ENCODE measurements around the gene YKT6. TPM values are rescaled to one million over a fixed set of nuclear protein-coding genes. Genes with fewer than 3 reads are reported as not detected.
A peak's percentile ranks its signal among the peaks of the same experiment; 100 is the strongest.

The YKT6 gene
- total RNA-seq, 1 experiment from 2014 or later, result 71.2 TPM

DNA sequence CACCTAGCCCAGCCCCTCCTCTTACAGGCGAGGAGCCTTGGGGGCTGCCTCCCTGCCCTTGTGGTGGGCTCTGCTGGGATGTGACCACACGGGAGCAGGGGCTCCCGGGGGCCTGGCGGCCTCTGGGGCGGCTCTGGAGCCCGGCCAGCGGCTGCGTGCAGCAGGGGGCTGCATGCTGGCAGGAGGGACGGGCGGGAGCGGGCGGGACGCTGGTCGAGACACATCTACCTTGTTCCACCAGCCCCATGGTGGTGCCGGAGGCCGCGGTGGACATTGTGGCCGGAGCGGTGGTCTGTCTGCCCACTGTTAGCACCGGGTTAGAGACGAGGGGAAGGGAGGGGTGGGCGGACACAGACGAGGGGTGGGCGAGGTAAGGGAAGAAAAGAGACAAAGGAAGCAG is 38.6 kb downstream of the YKT6 start:
- in situ Hi-C loops (cut with HindIII; ENCODE audit: low pct_unique_long_range_greater_than_20kb, low sequenced_read_pairs), result no loop called here
- DNase-seq (ENCODE audit: low read depth), result no peak

DNA sequence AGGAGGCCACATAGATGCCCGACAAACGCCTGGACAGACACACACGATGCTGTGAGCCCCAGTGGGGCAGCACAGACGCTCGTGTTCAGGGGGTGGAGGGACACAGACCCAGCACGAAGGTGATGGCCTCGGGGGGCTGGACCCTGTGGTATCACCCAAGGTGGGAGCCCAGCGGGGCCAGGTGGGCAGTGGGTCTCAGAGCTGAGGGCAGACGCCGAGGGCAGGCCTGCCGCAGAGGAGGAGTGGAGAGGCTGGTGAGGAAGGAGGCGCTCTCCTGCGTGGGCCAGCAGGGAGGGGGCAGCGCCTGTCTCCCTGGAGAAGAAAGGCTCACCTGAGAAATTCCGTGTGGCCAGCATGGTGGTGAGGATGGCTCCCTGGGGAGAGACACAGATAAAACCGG is 39.6 kb downstream of the YKT6 start:
- in situ Hi-C loops (cut with HindIII; ENCODE audit: low pct_unique_long_range_greater_than_20kb, low sequenced_read_pairs), result no loop called here
- no peak for DNase-seq (ENCODE audit: low read depth)

DNA sequence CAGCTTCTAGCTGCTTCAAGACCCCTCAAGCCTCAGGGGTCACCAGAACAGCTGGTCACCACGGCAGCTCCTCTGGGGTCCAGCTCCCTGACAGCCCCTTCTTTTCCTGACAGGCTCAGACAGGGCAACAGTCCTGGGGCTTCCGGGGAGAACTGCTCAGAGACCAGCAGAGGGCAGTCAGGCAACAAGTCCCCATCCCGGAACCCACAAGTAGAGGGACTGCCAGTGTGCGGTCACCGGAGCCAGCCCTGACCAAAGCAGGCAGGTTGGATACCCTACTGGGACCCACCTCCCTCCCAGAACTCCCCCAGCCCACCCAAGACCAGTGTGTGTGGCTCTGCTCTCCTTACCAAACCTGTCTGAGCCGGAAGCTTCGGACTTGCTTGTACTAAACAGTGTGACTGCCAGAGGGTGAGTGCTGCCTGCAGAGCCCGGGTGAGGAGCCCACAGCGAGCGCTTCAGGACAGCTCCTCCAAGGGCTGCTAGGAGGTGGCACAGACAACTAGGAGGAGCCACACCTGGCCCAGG is 40.3 kb downstream of the YKT6 start:
- in situ Hi-C loops (cut with HindIII; ENCODE audit: low pct_unique_long_range_greater_than_20kb, low sequenced_read_pairs), result no loop called here
- DNase-seq (ENCODE audit: low read depth), result peak; percentile 67

DNA sequence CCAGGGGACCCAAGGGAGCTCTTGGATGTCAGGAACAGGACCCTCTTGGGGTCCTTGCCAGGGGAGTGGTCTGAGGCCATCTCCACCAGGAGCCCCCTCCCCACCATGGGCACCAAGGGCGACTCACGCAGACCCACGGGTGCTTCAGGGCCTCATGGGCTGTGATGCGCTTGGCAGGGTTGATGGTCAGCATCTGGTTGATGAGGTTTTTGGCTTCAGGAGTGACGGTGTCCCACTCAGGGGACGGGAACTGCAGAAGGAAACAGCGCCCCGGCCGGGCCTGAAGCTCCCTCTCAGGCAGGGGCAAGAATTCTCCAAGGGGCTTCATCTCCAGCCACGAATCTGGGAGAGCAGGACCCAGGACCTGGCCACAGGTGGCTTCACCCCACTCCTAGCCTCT is 41.3 kb downstream of the YKT6 start:
- in situ Hi-C loops (cut with HindIII; ENCODE audit: low pct_unique_long_range_greater_than_20kb, low sequenced_read_pairs), result no loop called here
- no peak for DNase-seq (ENCODE audit: low read depth)

DNA sequence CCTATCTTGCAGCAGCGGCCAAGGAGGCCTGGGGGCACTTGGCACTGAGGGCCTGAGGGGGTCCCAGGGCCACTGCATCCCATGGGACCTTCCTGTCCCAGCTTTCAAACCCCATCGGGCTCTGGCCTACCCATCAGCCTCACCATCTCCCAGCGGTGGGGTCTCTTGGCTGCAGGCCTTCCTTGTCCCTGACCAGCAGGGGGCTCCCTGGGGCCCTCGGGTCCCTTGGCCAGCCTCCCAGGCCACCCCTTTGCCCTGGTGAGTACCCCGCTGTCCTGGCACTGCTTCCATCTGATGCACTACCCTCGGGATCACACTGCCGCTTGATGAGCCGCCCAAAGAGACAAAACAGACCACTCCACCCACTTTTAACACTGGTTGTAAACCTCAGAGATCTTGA is 43.5 kb downstream of the YKT6 start:
- in situ Hi-C loops (cut with HindIII; ENCODE audit: low pct_unique_long_range_greater_than_20kb, low sequenced_read_pairs), result no loop called here
- DNase-seq (ENCODE audit: low read depth), result no peak

DNA sequence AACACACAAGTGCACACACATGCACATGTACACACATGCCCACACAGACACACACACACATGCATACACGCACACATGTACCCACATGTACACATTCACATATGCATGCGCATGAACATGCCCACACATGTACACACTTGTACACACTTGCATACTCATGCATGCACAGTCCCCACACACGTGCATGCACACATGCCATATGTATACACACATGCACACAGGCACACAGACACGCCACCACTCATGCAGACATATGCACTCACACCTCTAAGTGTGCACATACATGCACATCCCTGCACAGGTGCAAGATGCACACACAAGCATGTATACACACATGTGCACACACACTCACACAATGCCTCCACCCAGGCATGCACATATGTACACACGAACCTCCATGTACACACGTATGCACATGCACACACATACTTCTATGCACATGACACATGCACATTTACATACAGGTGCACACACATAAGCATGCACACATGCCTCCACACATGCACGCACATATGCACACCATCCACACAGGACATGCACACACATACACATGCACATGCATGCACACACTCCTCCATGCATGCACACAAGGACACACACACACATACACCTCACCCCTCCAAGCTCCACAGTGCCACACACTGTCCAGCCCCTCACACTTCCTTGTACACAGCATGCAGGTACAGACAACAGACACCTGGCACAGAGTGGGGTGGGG is 45.8 kb downstream of the YKT6 start:
- in situ Hi-C loops (cut with HindIII; ENCODE audit: low pct_unique_long_range_greater_than_20kb, low sequenced_read_pairs), result no loop called here
- DNase-seq (ENCODE audit: low read depth), result no peak

DNA sequence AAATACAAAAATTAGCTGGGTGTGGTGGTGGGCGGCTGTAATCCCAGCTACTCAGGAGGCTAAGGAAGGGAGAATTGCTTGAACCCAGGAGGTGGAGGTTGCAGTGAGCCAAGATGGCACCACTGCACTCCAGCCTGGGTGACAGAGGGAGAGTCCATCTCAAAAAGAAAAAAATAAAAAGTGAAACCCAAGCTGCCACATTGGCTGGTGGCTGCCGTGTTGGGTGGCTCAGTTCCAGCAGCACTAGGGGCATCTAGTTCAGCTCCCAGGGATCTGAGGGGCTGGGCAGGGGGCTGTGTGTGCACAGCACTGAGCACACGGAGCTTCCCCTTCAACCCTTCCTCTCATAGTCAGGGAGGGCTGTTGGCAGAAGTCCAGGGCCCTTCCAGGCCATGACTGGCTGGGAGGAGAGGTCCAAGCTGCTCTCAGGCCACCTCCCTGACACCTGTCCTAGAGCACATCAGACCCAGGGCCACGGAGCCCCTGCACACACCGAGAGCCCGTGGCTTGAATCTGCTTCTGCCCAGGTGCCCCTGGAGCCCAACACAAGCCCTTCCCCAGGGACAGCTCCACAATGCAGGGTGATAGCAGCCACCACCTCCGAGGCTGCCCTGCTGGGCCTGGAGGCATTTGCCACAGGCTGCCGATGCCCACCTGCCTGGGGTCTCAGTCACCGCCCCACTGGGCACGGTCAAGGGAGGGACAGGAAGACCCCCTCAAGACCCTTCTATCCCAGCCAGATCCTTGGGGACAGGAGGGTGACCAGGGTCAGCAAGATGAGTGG is 47.3 kb downstream of the YKT6 start:
- DNase-seq (ENCODE audit: low read depth), result no peak
- in situ Hi-C loops (cut with HindIII; ENCODE audit: low pct_unique_long_range_greater_than_20kb, low sequenced_read_pairs), result no loop called here

DNA sequence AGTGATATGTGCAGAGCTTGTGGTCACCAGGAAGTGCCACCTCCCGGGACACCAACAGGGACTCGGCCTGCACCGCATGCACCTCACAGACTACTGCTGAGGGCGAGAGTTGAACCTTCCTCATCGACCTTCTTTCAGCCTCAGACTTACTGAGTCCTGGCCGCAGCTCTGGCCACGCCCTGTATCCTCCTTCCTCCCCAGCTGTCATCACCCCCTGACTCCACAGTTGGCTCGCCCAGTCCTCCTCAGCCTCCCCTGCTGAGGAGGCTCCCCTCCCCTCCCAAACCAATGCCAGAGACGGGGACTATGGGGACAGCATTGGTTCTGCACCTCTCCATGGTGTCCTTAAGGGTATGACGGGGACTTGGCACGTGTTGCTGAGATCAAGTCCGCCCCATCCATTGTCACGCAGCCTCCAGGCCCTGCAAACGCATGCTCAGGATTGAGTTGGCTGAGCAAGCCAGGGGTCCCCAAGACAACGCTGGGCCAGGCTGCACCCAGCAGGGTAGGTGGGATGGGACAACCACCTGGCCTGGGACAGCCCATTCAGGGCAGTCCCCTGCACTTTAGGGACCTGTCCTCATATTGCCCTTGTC is 49.0 kb downstream of the YKT6 start:
- DNase-seq (ENCODE audit: low read depth), result no peak
- in situ Hi-C loops (cut with HindIII; ENCODE audit: low pct_unique_long_range_greater_than_20kb, low sequenced_read_pairs), result no loop called here

DNA sequence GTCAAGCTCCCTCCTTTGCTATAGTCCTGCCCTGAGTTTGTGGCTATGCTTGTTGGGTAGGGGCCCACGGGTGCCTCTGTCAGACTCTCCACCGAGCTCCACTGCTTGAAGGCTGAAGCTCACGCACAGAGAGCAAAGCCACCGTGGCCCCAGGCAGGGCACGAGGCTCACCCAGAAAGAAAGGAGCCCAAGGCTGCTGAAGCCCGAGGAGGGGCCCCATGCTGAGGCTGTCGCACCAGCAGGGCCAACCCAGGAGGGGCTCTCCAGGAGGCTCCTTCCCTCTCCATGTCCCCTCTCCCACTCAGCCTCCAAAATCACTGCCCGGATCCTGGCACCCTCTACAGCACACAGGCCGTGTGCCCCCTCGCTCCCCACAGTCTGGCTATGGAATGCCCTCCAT is 50.5 kb downstream of the YKT6 start:
- in situ Hi-C loops (cut with HindIII; ENCODE audit: low pct_unique_long_range_greater_than_20kb, low sequenced_read_pairs), result no loop called here
- no peak for DNase-seq (ENCODE audit: low read depth)

DNA sequence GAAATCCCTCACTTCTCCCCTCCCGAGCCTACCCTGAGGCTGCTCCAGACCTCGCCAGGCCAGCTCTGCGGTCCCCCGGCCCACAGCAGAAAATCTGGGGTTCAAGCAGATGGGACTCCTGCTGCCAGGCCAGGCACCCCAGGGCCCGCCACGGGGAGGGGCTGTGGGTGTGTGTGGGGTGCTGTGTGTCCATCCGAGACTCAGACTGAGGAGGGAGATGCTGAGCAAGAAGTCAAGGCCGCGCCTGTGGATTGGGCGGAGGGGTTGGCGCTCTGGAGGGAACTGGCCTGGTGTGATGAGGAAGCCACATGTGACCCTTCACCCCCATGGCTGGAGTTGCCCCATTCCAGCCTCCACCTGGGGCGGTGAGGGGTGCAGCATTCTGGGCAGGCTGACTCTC is 51.1 kb downstream of the YKT6 start:
- in situ Hi-C loops (cut with HindIII; ENCODE audit: low pct_unique_long_range_greater_than_20kb, low sequenced_read_pairs), result no loop called here
- no peak for DNase-seq (ENCODE audit: low read depth)

DNA sequence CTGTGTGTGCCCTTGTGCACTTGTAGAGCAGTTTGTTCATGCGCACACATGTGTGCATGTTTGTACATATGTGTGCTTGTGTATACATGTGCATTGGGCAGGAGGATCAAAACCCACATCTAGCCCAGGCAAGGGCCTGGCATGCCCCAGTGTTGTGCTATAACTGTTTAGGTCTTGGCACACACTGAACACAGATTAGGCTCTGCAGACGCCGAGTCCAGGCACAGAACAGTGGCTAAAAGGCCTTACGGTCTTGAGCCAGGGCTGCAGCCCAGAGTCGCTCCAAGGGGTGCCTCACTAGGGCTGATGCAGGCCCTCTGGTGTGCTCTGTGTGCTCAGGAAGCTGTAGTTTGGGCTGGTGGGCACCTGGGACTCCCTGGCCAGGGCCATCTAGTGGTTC is 55.7 kb downstream of the YKT6 start:
- in situ Hi-C loops (cut with HindIII; ENCODE audit: low pct_unique_long_range_greater_than_20kb, low sequenced_read_pairs), result no loop called here
- DNase-seq (ENCODE audit: low read depth), result no peak

DNA sequence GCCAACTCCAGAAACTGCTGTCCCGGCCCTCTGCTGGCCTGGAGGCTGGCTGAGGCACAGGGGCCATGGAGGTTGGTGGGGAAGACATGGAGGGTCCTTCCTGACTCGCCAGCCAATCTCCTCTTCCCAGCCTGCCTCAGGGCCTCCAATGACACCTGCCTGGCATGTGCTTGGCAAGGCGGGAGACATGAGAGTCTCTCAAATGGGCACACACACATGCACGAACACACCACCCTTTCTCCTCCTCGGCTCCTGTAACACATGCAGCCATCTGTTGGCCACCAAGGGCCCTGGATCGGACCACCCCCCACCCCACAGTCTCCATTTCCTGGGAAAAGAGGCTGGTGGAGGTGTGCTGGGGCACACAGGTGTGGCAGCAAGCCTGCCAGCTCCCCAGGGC is 56.4 kb downstream of the YKT6 start:
- no peak for DNase-seq (ENCODE audit: low read depth)
- in situ Hi-C loops (cut with HindIII; ENCODE audit: low pct_unique_long_range_greater_than_20kb, low sequenced_read_pairs), result no loop called here

DNA sequence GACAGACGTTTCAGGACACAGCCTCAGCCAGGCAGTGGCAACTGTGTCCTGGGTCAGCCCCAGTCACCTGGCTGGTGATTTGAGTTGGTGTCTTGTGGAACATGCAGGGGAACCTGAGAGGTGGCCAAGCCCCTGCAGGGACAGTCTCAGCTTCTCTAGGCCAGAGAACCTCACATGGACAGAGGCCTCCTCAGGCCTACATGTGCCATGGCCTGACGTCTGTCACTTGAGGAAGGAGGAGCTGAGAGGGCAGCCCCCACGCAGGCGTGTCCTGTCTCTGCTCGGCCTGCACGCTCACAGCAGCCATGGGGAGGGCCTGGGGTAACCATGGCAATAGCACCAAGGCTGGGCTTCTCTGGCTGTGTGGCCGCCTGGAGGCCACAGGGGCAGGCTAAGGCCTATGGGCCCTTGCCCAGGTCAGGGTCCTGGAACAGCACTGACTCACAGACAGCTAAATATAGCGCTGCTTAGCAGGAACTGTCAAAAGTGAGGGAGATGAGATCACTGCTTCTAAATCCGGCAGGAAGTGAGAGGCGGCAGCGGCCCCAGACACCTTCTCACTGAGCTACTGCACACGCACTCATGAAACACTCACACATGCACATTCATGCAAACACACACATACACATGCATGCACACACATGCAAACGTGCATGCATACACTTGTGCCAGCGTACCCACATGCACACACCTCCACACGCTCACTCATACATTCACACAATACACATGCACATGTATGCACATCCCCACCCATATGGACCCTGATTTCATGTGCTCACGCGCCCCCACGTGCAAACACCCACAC is 57.0 kb downstream of the YKT6 start:
- DNase-seq (ENCODE audit: low read depth), result peak; percentile 78

DNA sequence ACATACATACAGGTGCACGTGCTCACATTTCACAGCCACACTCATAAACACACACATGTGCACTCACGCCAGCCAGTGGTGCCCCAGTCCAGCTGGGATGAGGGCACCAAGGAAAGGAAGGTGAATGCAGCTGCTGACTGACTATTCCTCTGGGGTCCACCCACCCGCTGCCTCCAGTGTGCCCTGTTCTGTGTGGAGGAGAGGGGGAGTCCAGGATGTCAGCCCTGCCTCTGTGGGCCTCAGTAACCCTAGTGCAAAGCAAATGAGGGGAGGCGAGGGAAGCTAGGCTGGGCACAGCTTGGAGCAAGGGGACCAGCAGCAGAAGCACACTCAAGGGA is 57.6 kb downstream of the YKT6 start:
- DNase-seq (ENCODE audit: low read depth), result no peak
- in situ Hi-C loops (cut with HindIII; ENCODE audit: low pct_unique_long_range_greater_than_20kb, low sequenced_read_pairs), result no loop called here

More for the DNA sequence above, 57.0 kb downstream of the YKT6 start:
- in situ Hi-C loops (cut with HindIII; ENCODE audit: low pct_unique_long_range_greater_than_20kb, low sequenced_read_pairs), result no loop called here

DNA sequence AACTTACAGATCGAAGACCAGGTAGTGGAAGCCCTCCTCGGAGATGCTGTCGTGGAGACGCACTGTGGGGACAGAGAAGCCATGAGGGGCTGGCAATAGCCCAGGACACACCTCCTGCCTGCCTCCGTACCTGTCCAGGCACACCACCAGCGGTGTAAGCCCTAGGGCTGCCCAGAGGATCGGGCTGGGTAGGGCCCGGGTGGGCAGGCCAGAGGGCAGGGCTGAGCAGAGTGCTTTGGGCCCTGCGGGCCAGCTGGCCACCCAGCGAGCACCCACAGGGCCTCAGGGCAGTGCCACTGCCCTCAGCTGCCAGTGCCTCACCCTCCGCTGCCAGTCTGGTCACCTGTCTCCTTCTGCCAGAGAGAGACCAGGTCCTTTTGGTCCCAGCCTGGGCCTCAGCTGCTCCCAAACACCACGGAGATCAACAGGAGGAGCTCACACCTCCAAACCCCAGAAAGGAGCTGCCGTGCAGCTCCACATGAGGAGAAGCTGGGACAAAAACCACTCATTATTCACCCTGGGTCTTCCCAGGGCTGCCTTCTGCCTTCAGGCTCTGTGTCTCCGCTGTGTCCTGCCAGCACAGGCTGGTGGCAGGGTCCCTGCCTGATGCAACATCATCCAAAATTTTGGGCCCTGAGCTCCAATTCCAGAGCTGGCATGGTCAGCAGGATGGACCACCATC is 58.2 kb downstream of the YKT6 start:
- DNase-seq (ENCODE audit: low read depth), result no peak
- in situ Hi-C loops (cut with HindIII; ENCODE audit: low pct_unique_long_range_greater_than_20kb, low sequenced_read_pairs), result no loop called here

DNA sequence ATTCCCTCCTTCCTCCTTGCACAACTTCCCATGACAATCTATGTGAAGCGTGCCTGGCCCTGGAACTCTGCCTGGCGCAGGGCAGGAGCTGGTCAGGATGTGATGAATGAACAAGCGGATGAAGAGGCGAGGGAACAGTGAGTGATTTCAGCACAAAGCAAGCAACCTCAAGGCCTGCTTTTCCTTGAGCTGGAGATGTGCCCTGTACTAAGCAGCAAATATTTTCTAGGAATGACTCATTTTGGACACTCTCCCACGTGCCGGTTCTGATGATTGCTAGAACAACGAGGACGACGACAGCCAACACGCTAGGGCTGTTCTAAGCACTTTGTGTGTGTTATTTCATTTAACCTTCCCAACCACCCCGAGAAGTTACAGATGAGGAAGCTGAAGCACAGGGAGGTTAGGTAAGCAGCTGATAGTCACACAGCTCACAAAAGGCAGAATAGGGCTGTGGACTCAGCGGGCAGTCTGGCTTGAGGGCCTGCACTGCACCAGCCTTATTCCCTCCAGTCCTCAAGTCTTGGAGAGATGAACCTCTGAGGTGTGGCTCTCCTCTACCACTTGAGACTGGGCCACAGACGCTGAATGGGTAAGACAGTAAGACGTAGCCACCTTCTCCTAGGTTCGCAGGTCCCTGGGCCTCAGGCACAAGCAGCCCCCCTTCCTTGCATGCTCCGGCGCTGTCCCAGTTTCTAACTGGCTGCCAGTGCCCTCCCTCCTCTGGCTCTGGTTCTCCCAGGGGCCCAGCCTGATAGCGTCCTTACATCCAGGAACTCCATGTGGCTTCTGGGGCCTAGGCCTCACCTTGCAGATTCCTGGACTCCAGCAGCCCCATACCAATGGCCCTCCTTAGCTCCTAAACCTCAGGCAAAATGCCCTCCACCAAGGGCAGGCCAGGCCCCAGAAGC is 59.0 kb downstream of the YKT6 start:
- no peak for DNase-seq (ENCODE audit: low read depth)
- in situ Hi-C loops (cut with HindIII; ENCODE audit: low pct_unique_long_range_greater_than_20kb, low sequenced_read_pairs), result no loop called here

DNA sequence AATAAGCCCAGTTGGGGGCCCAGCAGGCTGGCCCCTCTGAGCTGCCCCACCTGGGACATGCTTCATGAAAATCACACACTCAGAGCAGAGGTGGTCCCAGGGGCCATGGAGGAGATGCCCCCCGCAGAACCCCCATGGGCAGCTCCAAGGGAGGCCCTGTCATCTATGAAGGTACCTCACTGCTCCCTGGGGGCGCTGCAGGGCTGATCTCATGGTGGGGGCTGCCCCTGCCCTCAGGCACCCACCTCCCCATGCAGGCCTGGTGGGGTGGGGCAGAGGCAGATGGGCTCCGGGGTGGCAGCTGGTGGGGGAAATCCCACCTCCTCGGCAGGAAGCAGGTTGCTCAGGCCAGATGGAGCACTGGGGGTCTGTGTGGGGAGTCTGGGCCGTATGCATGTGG is 60.5 kb downstream of the YKT6 start:
- in situ Hi-C loops (cut with HindIII; ENCODE audit: low pct_unique_long_range_greater_than_20kb, low sequenced_read_pairs), result no loop called here
- DNase-seq (ENCODE audit: low read depth), result no peak

Measured in Caki2 (cell line).